GM21723 (cell line): ENCODE results near the gene PRKRA.
"Not testable (repeated sequence)": the region's sequence is repeated elsewhere in the genome, so short reads cannot be mapped to it uniquely, and the experiment has no call there.

Source experiments
- ATAC-seq: cut with Tn5 transposase; IDR thresholded peaks from one replicate; pipeline ENCODE4 v1.9.1; 2021; ENCODE audit warnings: mild to moderate bottlenecking, moderate library complexity; ENCODE audit not compliant: unreplicated experiment

The PRKRA gene

DNA sequence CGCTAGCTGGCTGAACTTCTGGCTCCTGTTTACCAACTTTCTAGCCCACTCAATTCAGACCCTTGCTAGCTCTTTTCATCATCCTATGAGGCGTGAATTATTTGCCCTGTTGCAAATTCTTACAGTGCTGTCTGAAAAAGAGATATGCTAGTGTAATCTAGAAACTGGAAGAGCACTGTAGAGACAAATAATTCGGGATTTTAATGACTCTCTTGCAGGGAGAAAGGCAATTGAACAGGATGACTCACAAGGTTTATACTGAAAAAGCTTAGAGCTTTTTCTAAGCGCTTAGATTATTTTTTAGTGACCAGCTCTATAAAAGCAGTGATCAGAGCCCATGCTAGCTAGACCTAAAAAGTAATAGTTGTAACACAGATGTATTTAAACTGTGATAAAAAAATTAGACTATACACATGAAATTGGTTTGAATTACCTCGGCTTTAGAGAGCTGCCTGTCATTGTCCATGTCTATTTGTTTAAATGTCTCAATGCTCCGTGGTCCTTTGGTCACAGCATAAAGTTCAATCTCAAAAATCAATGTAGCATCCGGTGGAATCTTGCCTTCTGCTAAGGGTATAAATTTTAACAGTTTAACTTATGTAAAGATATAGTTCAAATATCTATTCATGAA is 18.4 kb upstream of the PRKRA start:
- no peak for ATAC-seq

DNA sequence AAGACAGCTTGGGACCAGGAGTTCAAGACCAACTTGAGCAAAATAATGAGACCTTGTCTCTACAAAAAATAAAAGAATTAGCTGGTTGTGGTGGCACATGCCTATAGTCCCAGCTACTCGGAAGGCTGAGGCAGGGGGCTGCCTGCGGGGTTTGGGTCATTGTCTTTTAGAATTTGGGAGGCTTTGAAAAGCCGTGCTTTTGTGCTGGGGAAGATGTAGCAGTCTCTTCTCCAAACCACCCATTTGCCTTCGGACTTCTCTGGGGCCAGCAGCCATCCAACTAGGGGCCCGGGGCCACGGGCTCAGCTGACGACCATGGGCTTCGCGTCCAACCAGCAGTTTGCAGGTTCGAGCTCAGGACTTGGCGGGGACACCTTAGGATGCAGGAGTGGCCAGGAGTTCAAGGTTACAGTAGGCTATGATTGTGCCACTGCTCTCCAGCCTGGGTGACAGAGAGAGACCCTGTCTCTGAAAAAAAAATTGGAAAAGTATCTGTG is 6.5 kb upstream of the PRKRA start:
- ATAC-seq, result no peak

DNA sequence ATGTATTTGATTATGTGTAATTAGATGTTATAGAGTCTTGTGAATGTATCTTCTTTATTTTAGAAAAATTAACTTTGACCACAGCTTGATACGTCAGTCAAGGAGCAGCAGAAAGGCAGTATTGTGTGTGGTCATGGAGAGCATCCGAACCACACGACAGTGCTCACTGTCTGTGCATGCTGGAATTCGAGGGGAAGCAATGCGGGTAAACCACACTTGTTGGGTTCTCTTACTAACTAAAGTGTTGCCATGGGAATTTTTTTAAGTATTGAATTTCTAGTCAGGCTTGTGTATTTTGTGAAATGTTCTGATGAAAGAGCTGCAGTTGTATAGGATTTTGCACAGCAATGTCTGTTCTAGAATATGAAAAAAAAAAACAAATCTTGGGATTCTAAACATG is 5.0 kb upstream of the PRKRA start:
- ATAC-seq, result no peak

DNA sequence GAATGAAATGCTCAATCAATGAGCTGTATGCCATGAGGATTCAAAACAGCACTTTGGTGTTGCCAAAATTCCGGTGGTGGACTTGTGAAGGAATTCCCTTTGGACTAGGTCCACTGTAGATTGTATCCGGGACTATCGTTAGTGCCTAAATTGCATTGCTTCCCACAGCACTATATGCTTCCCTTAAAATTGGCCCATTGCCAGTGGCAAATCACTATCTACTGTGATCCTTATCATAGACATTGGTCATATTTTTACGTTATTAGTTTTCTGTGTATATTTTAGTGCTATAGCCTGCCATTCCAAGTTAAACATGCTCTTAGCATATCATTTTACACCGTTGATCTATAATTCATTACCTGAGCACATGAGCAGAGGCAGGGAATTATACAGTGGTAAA is 1.9 kb upstream of the PRKRA start:
- ATAC-seq, result no peak

DNA sequence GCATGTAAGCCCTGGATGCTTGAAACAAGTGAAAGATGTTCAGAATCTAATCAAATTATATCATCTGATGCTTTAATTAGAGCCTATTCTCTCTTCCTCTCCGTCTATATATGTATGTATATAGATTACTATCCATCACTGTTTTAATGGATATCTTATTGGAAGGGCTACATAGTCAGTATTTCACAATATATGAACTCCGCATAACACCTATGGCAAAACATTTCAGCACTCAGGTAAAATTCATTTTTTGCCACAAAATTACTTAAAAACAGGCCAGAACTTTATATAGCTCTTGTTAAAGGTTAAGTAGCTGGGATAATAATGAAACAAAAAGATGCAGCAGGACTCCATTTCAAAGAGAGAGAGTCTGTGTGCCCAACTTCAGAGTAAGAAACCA is 1.4 kb upstream of the PRKRA start:
- ATAC-seq, result no peak

DNA sequence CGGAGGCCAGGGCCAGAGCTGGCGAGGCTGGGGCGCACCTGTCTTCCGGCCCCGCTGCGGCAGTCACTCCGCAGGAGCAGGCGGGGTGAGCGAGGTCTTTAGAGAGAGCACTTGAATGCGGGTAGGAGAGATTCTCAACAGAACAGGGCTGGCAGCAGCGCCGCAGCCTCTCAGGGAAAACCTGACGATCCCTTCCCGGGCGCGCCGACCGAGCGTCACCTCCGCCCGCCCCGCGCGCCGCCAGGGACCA is 526 bp downstream of the PRKRA start:
- peak; percentile 49 for ATAC-seq

DNA sequence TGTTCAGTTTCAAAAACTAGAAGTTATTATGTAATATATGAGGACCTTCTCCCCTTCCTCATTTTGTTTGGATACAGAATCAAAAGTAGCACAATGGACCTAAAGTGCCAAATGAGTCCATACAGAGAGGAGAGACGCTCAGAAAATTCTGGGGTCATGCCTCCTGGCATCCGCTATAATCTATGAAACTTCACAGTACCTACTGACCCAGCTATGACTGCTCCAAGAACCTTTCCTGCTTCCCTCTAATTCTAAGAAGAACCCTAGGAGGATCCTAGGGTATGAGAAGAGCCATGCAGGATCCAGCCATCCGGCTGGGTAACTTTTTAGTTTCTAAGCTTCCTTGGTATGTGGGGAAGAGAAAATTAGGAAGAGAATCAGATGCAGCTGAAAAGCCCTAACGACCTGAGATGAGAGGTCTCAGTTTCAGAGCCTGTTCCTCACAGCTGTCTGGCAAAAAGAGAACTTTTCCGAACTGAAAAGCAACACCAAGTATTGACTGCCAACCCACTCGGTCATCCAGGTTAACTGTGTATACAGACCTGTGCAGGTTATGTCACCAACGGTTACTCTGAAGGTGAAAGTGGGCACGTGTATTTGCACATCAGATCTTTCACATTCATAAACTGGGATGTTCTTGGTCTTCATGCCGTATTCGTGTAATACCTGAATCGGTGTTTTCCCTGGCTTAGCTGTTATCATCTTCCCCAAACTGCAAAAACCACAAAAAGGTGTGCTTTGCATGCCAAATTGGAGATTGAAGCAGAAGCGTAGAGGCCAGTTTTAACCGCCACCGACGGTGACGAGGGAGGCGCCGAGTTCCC is 1.1 kb downstream of the PRKRA start:
- peak; percentile 9 for ATAC-seq

DNA sequence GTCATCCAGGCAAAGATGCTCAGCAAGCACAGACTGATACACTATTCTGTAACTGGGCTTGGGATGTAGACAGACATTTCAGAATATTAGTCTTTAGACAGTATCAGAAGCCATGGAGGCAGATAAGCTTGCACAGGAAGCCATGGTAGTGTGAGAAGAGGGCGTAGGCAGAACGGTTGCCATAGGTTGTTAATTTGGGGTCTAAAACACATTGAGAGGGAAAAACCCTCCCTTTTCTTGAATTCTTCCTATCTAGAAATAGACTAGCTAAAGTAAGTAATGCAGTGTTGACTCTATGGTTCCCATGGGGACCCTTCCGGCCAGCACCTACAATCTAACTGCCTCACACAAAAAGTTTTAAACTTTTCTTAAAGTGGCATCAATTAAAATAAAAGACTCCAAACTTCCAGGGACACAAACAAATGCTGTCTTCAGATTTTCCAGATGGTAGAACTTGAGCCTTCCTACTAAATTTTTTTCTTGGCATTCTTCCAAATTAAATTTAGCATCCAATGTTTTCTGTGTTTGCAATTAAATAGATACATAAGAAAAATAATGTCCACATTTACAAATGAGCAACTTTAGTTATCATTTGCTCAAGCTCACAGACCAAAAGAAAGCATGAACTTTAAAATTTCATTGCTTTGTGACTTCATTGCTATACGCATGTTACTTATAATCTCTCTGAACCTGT is 1.9 kb downstream of the PRKRA start:
- no peak for ATAC-seq

DNA sequence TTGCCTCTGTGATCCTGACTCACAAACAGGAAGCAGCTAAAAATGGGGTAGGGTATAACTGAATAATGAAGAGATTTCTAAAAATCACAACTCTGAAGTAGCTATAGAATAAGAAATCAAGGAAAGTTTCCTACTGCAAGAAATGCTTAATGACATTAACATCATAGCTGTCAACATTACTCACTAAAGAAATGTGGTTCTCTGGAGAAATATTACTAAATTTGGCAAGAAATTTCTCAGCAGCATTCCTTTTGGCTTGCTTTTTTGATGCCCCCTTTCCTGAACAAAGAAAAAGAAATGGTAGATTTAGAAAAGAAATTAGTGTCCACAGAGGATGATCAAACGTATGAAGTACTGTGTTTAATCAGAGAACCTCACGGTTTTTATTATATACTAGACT is 9.5 kb downstream of the PRKRA start:
- no peak for ATAC-seq

DNA sequence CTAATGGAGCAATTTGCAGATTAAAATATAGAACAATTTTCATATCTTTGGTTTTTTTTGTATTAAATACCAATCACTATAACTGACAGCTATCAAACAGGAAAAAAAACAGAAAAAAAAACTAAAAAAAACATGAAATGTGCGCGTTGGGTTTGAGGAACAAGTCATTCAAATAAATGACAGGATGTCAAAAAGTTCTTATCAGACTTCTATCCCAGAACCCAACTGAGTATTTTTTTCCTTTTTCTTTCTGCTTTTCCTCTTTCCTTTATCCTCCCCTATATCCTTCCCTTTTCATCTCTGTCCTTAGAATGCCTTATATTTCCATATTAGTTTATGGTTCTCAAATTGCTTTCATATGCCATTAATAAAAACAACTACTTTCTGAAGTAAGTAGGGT is 14.3 kb downstream of the PRKRA start:
- ATAC-seq, result no peak

DNA sequence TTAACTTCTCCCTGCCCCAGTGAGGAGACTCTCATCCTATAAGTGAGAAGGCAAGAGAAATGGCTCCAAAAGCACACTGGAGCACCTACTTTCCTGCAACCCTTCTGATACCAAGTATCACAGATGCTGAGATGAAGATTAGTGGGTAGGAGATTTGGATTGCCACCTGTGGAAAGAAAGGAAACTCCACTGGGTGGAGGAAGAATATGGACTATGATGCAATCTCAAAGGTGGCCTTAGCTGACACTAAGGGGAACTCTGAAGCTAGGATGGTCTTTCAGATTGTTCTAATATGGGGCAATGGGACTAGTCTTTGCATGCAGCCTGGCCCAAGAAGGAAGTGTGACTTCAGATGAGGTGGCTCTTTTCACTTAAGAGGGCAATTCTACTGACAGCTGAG is 21.6 kb downstream of the PRKRA start:
- no peak for ATAC-seq

DNA sequence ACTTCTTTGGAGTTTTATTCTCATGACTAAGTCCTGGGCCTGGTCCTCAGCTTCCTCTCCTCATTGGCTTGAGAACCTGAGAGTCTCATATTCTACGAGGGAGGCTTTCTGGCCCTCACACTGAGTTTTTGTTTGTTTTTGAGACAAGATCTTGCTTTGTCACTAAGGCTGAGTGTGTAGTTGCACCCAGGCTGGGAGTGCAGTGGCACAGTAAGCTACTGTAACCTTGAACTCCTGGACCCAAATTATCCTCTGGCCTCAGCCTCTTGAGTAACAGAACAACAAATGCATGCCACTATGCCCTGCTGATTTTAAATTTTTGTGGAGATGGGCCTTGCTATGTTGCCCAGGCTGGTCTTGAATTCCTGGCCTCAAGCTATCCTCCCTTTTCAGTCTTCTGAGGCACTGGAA is 22.6 kb downstream of the PRKRA start:
- no peak for ATAC-seq

DNA sequence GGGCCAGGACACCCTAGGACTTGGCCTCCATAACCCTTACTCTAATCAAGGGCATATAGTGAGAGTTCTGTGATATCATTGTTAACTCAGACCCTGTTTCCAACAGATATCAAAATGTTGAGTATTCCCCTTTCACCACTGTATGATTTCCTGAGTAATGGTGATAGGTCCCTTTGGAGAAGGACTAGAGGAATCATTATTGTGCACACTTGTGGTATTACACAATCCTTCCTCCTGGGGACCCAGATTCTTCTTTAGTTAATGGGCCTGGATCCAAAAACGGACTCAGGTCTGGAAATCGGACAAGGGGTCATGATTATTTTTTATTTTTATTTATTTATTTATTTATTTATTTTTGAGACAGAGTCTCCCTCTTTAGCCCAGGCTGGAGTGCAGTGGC is 23.5 kb downstream of the PRKRA start:
- no peak for ATAC-seq

DNA sequence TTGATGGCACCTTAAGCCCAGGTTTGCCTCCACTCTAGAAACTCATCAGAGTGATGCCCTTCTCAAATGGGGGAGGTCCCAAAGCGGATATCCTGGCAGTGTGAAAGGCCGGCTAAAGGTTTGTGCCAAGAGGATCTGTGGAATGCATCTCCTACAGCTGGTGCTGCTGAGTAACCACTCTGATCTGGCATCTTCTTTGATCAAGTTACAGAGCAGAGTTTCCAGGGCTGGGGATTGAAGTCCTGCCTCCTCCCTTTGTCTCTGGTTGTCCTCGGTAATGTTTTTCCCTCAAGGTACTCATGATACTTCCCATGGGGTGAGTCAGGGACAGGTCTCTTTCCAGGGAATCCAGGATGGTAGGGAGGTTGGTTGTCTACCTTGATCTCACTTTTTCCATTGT is 24.6 kb downstream of the PRKRA start:
- ATAC-seq, result no peak

DNA sequence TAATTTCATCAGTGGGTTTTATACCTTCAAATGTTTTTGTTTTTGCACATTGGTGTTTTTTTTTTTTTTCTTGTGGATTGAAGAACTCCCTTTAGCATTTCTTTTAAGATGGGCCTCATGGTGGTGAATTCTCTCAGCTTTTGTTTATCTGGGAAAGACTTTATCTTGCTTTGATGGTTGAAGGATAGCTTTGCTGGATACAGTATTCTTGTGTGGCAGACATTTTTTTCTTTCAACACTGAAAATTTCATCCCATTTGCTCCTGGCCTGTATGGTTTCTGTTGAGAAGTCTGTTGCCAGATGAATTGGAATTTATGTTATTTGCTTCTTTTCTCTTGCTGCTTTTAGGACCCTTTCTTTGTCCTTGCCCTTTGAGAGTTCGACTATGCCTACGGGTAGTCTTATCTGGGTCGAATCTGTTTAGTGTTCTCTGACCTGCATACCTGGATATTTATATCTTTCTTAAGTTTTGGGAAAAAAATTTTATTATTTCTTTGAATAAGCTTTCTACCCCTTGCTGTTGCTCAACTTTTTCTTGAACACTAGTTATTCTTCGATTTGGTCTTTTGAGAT is 25.6 kb downstream of the PRKRA start:
- no peak for ATAC-seq

DNA sequence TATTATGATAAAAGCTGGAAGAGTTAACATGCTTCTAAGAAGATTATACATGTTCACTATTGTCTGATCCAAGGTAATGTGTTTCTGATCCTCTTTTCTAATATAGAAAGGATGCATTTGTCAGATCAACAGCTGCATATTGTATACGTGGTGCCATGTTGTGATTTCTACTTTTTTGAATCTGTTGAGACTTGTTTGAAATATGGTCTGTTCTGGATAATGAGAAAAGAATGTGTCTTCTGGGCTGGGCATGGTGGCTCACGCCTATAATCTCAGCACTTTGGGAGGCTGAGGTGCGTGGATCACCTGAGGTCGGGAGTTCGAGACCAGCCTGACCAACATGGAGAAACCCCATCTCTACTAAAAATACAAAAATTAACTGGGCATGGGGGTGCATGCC is 27.2 kb downstream of the PRKRA start:
- not testable (repeated sequence) for ATAC-seq

DNA sequence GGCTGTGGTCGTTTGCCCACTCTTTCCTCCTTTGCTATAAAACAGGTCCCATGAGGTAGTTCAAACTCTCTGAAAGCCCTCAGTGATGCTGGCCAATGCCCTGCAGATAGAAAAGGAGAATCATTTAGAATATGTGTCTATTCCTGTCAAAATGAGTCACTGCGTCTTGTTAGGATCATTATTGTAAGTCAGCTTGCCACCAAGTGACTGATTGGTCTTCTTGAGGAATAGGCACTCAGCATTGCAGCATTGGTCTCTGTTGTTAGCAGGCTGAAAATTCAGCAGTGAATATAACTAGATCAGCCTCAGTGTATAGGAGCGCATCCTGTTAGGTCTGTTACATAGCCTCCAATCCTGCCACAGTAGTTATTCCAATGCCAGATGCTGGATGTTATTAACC is 28.9 kb downstream of the PRKRA start:
- no peak for ATAC-seq

DNA sequence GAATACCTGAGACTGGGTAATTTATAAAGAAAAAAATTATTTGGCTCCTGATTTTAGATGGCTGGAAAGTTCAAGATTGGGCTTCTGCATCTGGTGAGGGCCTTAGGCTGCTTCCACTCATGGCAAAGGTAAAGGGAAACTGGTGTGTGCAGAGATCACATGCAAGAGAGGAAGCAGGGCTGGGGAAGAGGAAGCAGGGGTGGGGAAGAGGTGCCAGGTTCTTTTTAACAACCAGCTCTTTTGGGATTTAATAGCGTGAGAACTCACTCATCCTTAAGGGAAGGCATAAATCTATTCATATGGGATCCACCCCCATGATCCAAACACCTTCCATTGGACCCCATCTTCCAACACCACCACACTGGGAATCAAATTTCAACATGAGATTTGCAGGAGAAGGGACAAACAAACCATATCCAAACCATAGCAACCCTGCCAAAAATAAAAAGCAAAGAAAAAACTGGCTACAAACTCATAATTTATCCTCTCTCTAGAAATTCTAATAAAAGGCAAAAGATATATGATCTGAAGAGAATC is 30.4 kb downstream of the PRKRA start:
- ATAC-seq, result no peak

DNA sequence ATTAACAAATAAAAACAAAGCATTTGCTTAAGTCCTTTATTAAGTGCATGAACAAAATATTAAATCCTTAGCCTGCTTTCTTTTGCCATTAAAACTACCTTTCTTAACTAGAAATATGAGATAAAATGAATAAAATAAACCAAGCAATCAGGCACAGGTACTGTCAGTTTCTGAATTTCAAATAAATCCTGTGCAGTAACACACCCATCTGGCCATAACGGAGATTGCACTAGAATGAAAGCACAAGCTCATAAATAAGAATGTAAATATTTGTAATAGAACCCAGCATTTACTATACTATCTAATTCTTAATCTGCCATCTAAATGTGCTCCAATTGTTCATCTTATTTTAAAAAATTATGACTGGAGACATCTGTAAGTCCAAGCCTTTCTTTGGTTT is 31.9 kb downstream of the PRKRA start:
- ATAC-seq, result no peak

DNA sequence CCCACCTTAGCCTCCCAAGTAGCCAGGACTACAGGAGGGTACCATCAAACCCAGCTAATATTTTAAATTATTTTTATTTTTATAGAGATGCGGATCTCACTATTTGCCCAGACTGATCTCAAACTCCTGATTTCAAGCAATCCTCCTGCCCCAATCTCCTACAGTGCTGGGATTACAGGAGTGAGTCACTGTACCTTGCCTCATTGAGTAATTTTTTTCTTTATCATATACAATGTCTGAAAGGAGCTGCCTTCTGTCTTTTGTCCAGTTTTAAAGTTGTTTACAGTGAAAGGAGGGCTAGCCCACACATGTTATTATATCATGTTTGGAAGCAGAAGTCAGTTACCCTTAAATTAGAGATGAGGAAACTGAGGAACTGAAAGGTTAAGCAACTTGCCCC is 32.5 kb downstream of the PRKRA start:
- no peak for ATAC-seq

DNA sequence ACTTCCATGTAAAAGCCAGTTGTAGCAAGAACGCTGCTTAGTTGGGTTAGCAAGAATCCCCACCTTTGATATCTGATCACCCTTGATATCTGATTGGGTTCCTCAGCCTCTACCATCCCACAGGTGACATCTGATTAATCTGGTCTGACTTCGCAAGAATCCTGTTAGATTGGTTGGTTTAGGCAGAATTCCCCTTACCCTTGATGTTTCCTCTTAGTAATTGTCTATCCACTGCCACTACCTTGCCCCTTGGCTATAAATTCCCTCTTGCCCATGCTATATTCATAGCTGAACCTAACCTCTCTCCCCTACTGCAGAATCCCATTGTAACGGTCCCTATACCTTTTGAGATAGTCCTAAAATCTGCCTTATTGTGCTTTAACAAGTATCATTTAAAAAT is 33.1 kb downstream of the PRKRA start:
- ATAC-seq, result no peak

DNA sequence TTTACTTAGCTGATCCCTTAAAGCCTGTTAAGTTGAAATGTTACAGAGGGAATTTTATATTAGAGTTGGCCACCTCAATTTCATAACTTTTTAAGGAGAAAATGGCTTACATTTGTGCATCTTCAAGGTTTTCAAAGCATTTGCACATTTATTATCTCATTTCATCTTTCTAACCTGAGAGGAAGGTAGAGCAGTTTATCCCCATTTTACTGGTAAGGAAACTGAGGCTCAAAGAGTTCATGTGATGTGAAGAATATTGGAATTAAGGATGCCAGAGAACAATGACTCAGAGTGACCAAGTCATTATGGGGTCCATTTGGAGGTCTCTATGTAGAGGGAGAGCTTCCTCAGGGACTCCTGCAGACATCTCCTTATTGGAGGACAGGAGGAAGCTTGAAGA is 35.0 kb downstream of the PRKRA start:
- no peak for ATAC-seq
